Lower lobe of right lung (tissue), 2 donors: ENCODE measurements around the gene TTC28. TPM values are rescaled to one million over a fixed set of nuclear protein-coding genes. Genes with fewer than 3 reads are reported as not detected.
"Not testable (repeated sequence)": the region's sequence is repeated elsewhere in the genome, so short reads cannot be mapped to it uniquely, and the experiment has no call there.

ENCODE experiments used
- ATAC-seq, 2 donors: fragments of 200-7000 bp; cut with Tn5 transposase; one replicate each; pipeline ENCODE4 v1.9.1; 2020 to 2022; ENCODE audit warnings: mild to moderate bottlenecking in 2 of 2, moderate library complexity in 2 of 2
- DNase-seq: peaks from one replicate; pipeline ENCODE4 v3.0.0-alpha.2; 2020
- H3K27ac ChIP-seq: fragments of 200-600 bp; one replicate; pipeline ENCODE4 v1.8.0; 2022
- H3K27me3 ChIP-seq: fragments of 200-600 bp; one replicate; pipeline ENCODE4 v1.8.0; 2022; ENCODE audit warnings: low read depth
- H3K36me3 ChIP-seq: fragments of 200-600 bp; one replicate; pipeline ENCODE4 v1.8.0; 2022; ENCODE audit warnings: mild to moderate bottlenecking
- H3K4me1 ChIP-seq: fragments of 200-600 bp; one replicate; pipeline ENCODE4 v1.8.0; 2022
- H3K4me3 ChIP-seq: fragments of 200-600 bp; one replicate; pipeline ENCODE4 v1.8.0; 2022; ENCODE audit warnings: mild to moderate bottlenecking
- H3K9me3 ChIP-seq: fragments of 200-600 bp; one replicate; pipeline ENCODE4 v1.8.0; 2022
- CTCF ChIP-seq: fragments of 200-600 bp; IDR thresholded peaks from one replicate; pipeline ENCODE4 v1.8.0; 2022; ENCODE audit warnings: antibody characterized with exemption, mild to moderate bottlenecking
- intact Hi-C: fragments of 100-400 bp; cut with DNase I; formaldehyde crosslinking; loops from one replicate; pipeline ENCODE4 v1.11.0; 2022
- total RNA-seq: library from RNA; stranded (reverse); fragmentation: NEBNext Ultra II Directional; extraction: Animal tissue kit (Norgen Biotek cat#: 25700); gene quantifications from one replicate; pipeline ENCODE4 v1.2.1, GENCODE V29; 2021
- donor health status: DM: no; HTN: yes; CAD: no; lungs with severe emphysema.

The TTC28 gene
- total RNA-seq, 1 donor from 2014 or later, result 39.6 TPM

- Histone ChIP-seq H3K4me3 (no peak overlapping the region), H3K9me3 (no peaks in the 10 kb centered on the region), H3K4me1 (no peaks in the 10 kb centered on the region), H3K36me3 (no peaks in the 10 kb centered on the region), H3K27ac (no peak overlapping the region), H3K27me3 (no peaks in the 10 kb centered on the region)
- ATAC-seq (no peak), DNase-seq (no peak)
- no peak for TF ChIP-seq CTCF
- intact Hi-C loops, result no loop called here
These were observed 98.6 kb downstream of the TTC28 start for GRCh38 chr22:28581016-28581415.

GRCh38 chr22:28576162-28576561 is 103.5 kb downstream of the TTC28 start:
- Histone ChIP-seq H3K27me3 (no peaks in the 10 kb centered on the region), H3K36me3 (no peaks in the 10 kb centered on the region), H3K27ac (no peak overlapping the region), H3K9me3 (no peaks in the 10 kb centered on the region), H3K4me1 (peaks cover 4% of the 10 kb centered on the region), H3K4me3 (no peak overlapping the region)
- DNase-seq (no peak), ATAC-seq (no peak)
- intact Hi-C loops, result no loop called here
- no peak for TF ChIP-seq CTCF

- no peaks in the 10 kb centered on the region for H3K9me3 ChIP-seq
- ATAC-seq (no peak), DNase-seq (no peak)
- no peak overlapping the region for H3K27ac ChIP-seq
- no peaks in the 10 kb centered on the region for H3K27me3 ChIP-seq
- H3K4me3 ChIP-seq, result no peak overlapping the region
- intact Hi-C loops, result no loop called here
- peaks cover 7% of the 10 kb centered on the region for H3K4me1 ChIP-seq
- TF ChIP-seq CTCF, result no peak
- no peaks in the 10 kb centered on the region for H3K36me3 ChIP-seq
These were observed 105.4 kb downstream of the TTC28 start for GRCh38 chr22:28574159-28574788.

GRCh38 chr22:28570696-28571373 is 108.8 kb downstream of the TTC28 start:
- no peak for TF ChIP-seq CTCF

GRCh38 chr22:28568974-28569373 is 110.7 kb downstream of the TTC28 start:
- intact Hi-C loops, H3K4me1 ChIP-seq, H3K9me3 ChIP-seq, H3K27me3 ChIP-seq, DNase-seq, H3K4me3 ChIP-seq, H3K36me3 ChIP-seq, H3K27ac ChIP-seq, ATAC-seq: not testable (repeated sequence)

More at GRCh38 chr22:28570696-28571373, 108.8 kb downstream of the TTC28 start:
- H3K27ac ChIP-seq, result no peak overlapping the region
- DNase-seq (no peak), ATAC-seq (peak in 1 of 2 donors; percentile 73)
- peaks cover 7% of the 10 kb centered on the region for H3K4me1 ChIP-seq
- H3K4me3 ChIP-seq, result no peak overlapping the region
- intact Hi-C loops, result no loop called here
- H3K36me3 ChIP-seq, result no peaks in the 10 kb centered on the region
- H3K27me3 ChIP-seq, result no peaks in the 10 kb centered on the region
- no peaks in the 10 kb centered on the region for H3K9me3 ChIP-seq

GRCh38 chr22:28568099-28568498 is 111.5 kb downstream of the TTC28 start:
- intact Hi-C loops, result no loop called here
- Histone ChIP-seq H3K4me1 (peaks cover 7% of the 10 kb centered on the region), H3K9me3 (no peaks in the 10 kb centered on the region), H3K36me3 (no peaks in the 10 kb centered on the region), H3K27me3 (no peaks in the 10 kb centered on the region), H3K4me3 (no peak overlapping the region), H3K27ac (no peak overlapping the region)
- DNase-seq (no peak), ATAC-seq (no peak)
- no peak for TF ChIP-seq CTCF

- not testable (repeated sequence) for ATAC-seq, H3K9me3 ChIP-seq
These were observed 112.6 kb downstream of the TTC28 start for GRCh38 chr22:28566920-28567499.

More at GRCh38 chr22:28566920-28567499, 112.6 kb downstream of the TTC28 start:
- H3K4me3 ChIP-seq, H3K36me3 ChIP-seq, H3K27ac ChIP-seq, H3K4me1 ChIP-seq, DNase-seq, intact Hi-C loops, H3K27me3 ChIP-seq: not testable (repeated sequence)
